ENCODE data around the gene C5orf46. TPM values are rescaled to one million over a fixed set of nuclear protein-coding genes. Genes with fewer than 3 reads are reported as not detected.
"Not testable (repeated sequence)": the region's sequence is repeated elsewhere in the genome, so short reads cannot be mapped to it uniquely, and the experiment has no call there.

Gene C5orf46
- total RNA-seq: not detected

GRCh38 chr5:147906326-147907095, at the start of gene C5orf46:
C5orf46 (minus strand) TSS chr5:147906538; CDS start chr5:147906501, 37 bp downstream.
- no peaks in the 10 kb centered on the region for H3K9me3 ChIP-seq (ENCODE audit: low read depth, low read length)
- no peaks in the 10 kb centered on the region for H3K4me1 ChIP-seq (ENCODE audit: insufficient read depth, low read length)
- H3K27me3 ChIP-seq (ENCODE audit: insufficient read depth, low read length): no peaks in the 10 kb centered on the region
- H3K4me3 ChIP-seq (ENCODE audit: low read length): no peak within 1 kb of the TSS

- Histone ChIP-seq H3K9me3 (ENCODE audit: low read depth, low read length) (no peaks in the 10 kb centered on the region), H3K4me3 (ENCODE audit: low read length) (no peak overlapping the region), H3K27me3 (ENCODE audit: insufficient read depth, low read length) (no peaks in the 10 kb centered on the region), H3K4me1 (ENCODE audit: insufficient read depth, low read length) (no peaks in the 10 kb centered on the region)
These were observed 48.6 kb upstream of the C5orf46 start for GRCh38 chr5:147954971-147955370.

GRCh38 chr5:147949711-147950573, 43.6 kb upstream of the C5orf46 start:
- no peaks in the 10 kb centered on the region for H3K9me3 ChIP-seq (ENCODE audit: low read depth, low read length)
- H3K4me1 ChIP-seq (ENCODE audit: insufficient read depth, low read length): no peaks in the 10 kb centered on the region
- H3K4me3 ChIP-seq (ENCODE audit: low read length): no peak overlapping the region
- H3K27me3 ChIP-seq (ENCODE audit: insufficient read depth, low read length): no peaks in the 10 kb centered on the region

- not testable (repeated sequence) for H3K27me3 ChIP-seq (ENCODE audit: insufficient read depth, low read length)
These were observed 40.4 kb upstream of the C5orf46 start for GRCh38 chr5:147946658-147947274.

GRCh38 chr5:147939431-147940114, 33.2 kb upstream of the C5orf46 start:
- no peak overlapping the region for H3K4me3 ChIP-seq (ENCODE audit: low read length)
- H3K4me1 ChIP-seq (ENCODE audit: insufficient read depth, low read length): no peaks in the 10 kb centered on the region
- no peaks in the 10 kb centered on the region for H3K9me3 ChIP-seq (ENCODE audit: low read depth, low read length)
- H3K27me3 ChIP-seq (ENCODE audit: insufficient read depth, low read length): no peaks in the 10 kb centered on the region

More at GRCh38 chr5:147946658-147947274, 40.4 kb upstream of the C5orf46 start:
- not testable (repeated sequence) for H3K4me1 ChIP-seq (ENCODE audit: insufficient read depth, low read length); H3K9me3 ChIP-seq (ENCODE audit: low read depth, low read length); H3K4me3 ChIP-seq (ENCODE audit: low read length)

GRCh38 chr5:147935032-147935431, 28.7 kb upstream of the C5orf46 start:
- Histone ChIP-seq H3K4me3 (ENCODE audit: low read length) (no peak overlapping the region), H3K4me1 (ENCODE audit: insufficient read depth, low read length) (no peaks in the 10 kb centered on the region), H3K9me3 (ENCODE audit: low read depth, low read length) (no peaks in the 10 kb centered on the region)

GRCh38 chr5:147930769-147931168, 24.4 kb upstream of the C5orf46 start:
- Histone ChIP-seq H3K4me1 (ENCODE audit: insufficient read depth, low read length) (peaks cover 8% of the 10 kb centered on the region), H3K27me3 (ENCODE audit: insufficient read depth, low read length) (no peaks in the 10 kb centered on the region), H3K4me3 (ENCODE audit: low read length) (no peak overlapping the region), H3K9me3 (ENCODE audit: low read depth, low read length) (no peaks in the 10 kb centered on the region)

More at GRCh38 chr5:147935032-147935431, 28.7 kb upstream of the C5orf46 start:
- no peaks in the 10 kb centered on the region for H3K27me3 ChIP-seq (ENCODE audit: insufficient read depth, low read length)

- Histone ChIP-seq H3K9me3 (ENCODE audit: low read depth, low read length) (no peaks in the 10 kb centered on the region), H3K27me3 (ENCODE audit: insufficient read depth, low read length) (no peaks in the 10 kb centered on the region), H3K4me3 (ENCODE audit: low read length) (no peak overlapping the region), H3K4me1 (ENCODE audit: insufficient read depth, low read length) (peaks cover 8% of the 10 kb centered on the region)
These were observed 21.6 kb upstream of the C5orf46 start for GRCh38 chr5:147927901-147928300.

GRCh38 chr5:147925020-147925419, 18.7 kb upstream of the C5orf46 start:
- Histone ChIP-seq H3K27me3 (ENCODE audit: insufficient read depth, low read length) (no peaks in the 10 kb centered on the region), H3K4me1 (ENCODE audit: insufficient read depth, low read length) (peaks cover 8% of the 10 kb centered on the region), H3K9me3 (ENCODE audit: low read depth, low read length) (no peaks in the 10 kb centered on the region), H3K4me3 (ENCODE audit: low read length) (no peak overlapping the region)

- H3K27me3 ChIP-seq (ENCODE audit: insufficient read depth, low read length): no peaks in the 10 kb centered on the region
- H3K4me3 ChIP-seq (ENCODE audit: low read length): no peak overlapping the region
- H3K9me3 ChIP-seq (ENCODE audit: low read depth, low read length): no peaks in the 10 kb centered on the region
- no peaks in the 10 kb centered on the region for H3K4me1 ChIP-seq (ENCODE audit: insufficient read depth, low read length)
These were observed 14.8 kb upstream of the C5orf46 start for GRCh38 chr5:147921136-147921535.

GRCh38 chr5:147920420-147921030, 14.2 kb upstream of the C5orf46 start:
- Histone ChIP-seq H3K27me3 (ENCODE audit: insufficient read depth, low read length) (peaks cover under 1% of the 10 kb centered on the region), H3K9me3 (ENCODE audit: low read depth, low read length) (no peaks in the 10 kb centered on the region), H3K4me1 (ENCODE audit: insufficient read depth, low read length) (no peaks in the 10 kb centered on the region), H3K4me3 (ENCODE audit: low read length) (no peak overlapping the region)

GRCh38 chr5:147918899-147919298, 12.6 kb upstream of the C5orf46 start:
- Histone ChIP-seq H3K4me1 (ENCODE audit: insufficient read depth, low read length) (no peaks in the 10 kb centered on the region), H3K4me3 (ENCODE audit: low read length) (no peak overlapping the region), H3K27me3 (ENCODE audit: insufficient read depth, low read length) (peaks cover 5% of the 10 kb centered on the region), H3K9me3 (ENCODE audit: low read depth, low read length) (no peaks in the 10 kb centered on the region)

GRCh38 chr5:147918101-147918685, 11.9 kb upstream of the C5orf46 start:
- Histone ChIP-seq H3K4me3 (ENCODE audit: low read length) (no peak overlapping the region), H3K9me3 (ENCODE audit: low read depth, low read length) (no peaks in the 10 kb centered on the region), H3K4me1 (ENCODE audit: insufficient read depth, low read length) (no peaks in the 10 kb centered on the region), H3K27me3 (ENCODE audit: insufficient read depth, low read length) (peaks cover 5% of the 10 kb centered on the region)

- Histone ChIP-seq H3K9me3 (ENCODE audit: low read depth, low read length) (no peaks in the 10 kb centered on the region), H3K4me3 (ENCODE audit: low read length) (no peak overlapping the region), H3K27me3 (ENCODE audit: insufficient read depth, low read length) (peaks cover 5% of the 10 kb centered on the region), H3K4me1 (ENCODE audit: insufficient read depth, low read length) (no peaks in the 10 kb centered on the region)
These were observed 7.4 kb upstream of the C5orf46 start for GRCh38 chr5:147913786-147914185.
